GM23338 (cell line): ENCODE measurements around the gene AGAP1. TPM values are rescaled to one million over a fixed set of nuclear protein-coding genes. Genes with fewer than 3 reads are reported as not detected.

Source experiments
- ATAC-seq: fragments of 200-7000 bp; cut with Tn5 transposase; 3 replicates; pipeline ENCODE4 v1.9.1; 2020
- DNase-seq: peaks from one replicate; pipeline ENCODE4 v3.0.0-alpha.2; 2015; ENCODE audit warnings: low spot score
- H2AFZ ChIP-seq: fragments of 200-600 bp; sonication (generic); 2 replicates; pipeline ENCODE4 v1.8.0; 2016; ENCODE audit warnings: antibody characterized with exemption, mild to moderate bottlenecking, moderate library complexity
- H3F3A ChIP-seq: fragments of 200-600 bp; sonication (generic); replicated peaks from 2 replicates; pipeline ENCODE4 v1.8.0; 2017; ENCODE audit warnings: antibody characterized with exemption, mixed run types, low read depth
- H3K27ac ChIP-seq: fragments of 200-600 bp; sonication (generic); 2 replicates; pipeline ENCODE4 v1.6.1; 2016; ENCODE audit warnings: low read depth
- H3K27me3 ChIP-seq: fragments of 200-600 bp; sonication (generic); 2 replicates; pipeline ENCODE4 v1.8.0; 2016; ENCODE audit warnings: mild to moderate bottlenecking, mixed run types, moderate library complexity; ENCODE audit not compliant: insufficient read depth
- H3K36me3 ChIP-seq: fragments of 200-600 bp; sonication (generic); 2 replicates; pipeline ENCODE4 v1.8.0; 2016; ENCODE audit warnings: mild to moderate bottlenecking; ENCODE audit not compliant: insufficient read depth
- H3K4me1 ChIP-seq: fragments of 200-600 bp; sonication (generic); 2 replicates; pipeline ENCODE4 v1.8.0; 2016; ENCODE audit warnings: mild to moderate bottlenecking, moderate library complexity; ENCODE audit not compliant: insufficient read depth
- H3K4me2 ChIP-seq: fragments of 200-600 bp; sonication (generic); 2 replicates; pipeline ENCODE4 v1.7.1; 2017; ENCODE audit warnings: mixed run types
- H3K4me3 ChIP-seq: fragments of 200-600 bp; sonication (generic); 2 replicates; pipeline ENCODE4 v1.6.1; 2016; ENCODE audit warnings: mixed run types
- H3K79me2 ChIP-seq: fragments of 200-600 bp; sonication (generic); replicated peaks from 2 replicates; pipeline ENCODE4 v1.8.0; 2017; ENCODE audit warnings: mild to moderate bottlenecking; ENCODE audit not compliant: insufficient read depth
- H3K9me2 ChIP-seq: fragments of 200-600 bp; sonication (generic); 2 replicates; pipeline ENCODE4 v1.8.0; 2017; ENCODE audit not compliant: insufficient read depth
- H4K20me1 ChIP-seq: fragments of 200-600 bp; sonication (generic); replicated peaks from 2 replicates; pipeline ENCODE4 v1.8.0; 2017; ENCODE audit warnings: mild to moderate bottlenecking; ENCODE audit not compliant: insufficient read depth
- H3K27ac Mint-ChIP-seq: 2 replicates; pipeline ENCODE4 v1.8.0; 2020; ENCODE audit warnings: inconsistent platforms, mild to moderate bottlenecking, moderate library complexity, mixed read lengths
- H3K27me3 Mint-ChIP-seq: 3 replicates; pipeline ENCODE4 v1.8.0; 2022; ENCODE audit warnings: low read depth, mild to moderate bottlenecking, moderate library complexity, mixed read lengths, inconsistent platforms; ENCODE audit not compliant: insufficient read depth, poor library complexity
- H3K36me3 Mint-ChIP-seq: 3 replicates; pipeline ENCODE4 v1.8.0; 2021; ENCODE audit warnings: low read depth, mild to moderate bottlenecking, inconsistent platforms, moderate library complexity, mixed read lengths
- H3K4me1 Mint-ChIP-seq: 3 replicates; pipeline ENCODE4 v1.8.0; 2020; ENCODE audit warnings: mild to moderate bottlenecking, inconsistent platforms, mixed read lengths
- H3K4me3 Mint-ChIP-seq: 3 replicates; pipeline ENCODE4 v1.8.0; 2021; ENCODE audit warnings: moderate library complexity, mild to moderate bottlenecking, inconsistent platforms, mixed read lengths
- H3K9me3 Mint-ChIP-seq: 3 replicates; pipeline ENCODE4 v1.8.0; 2020; ENCODE audit warnings: moderate library complexity, mild to moderate bottlenecking, inconsistent platforms, mixed read lengths
- CREB1 ChIP-seq: fragments of 250-450 bp; sonication (Bioruptor Pico); IDR thresholded peaks from 2 replicates; pipeline ENCODE4 v1.5.0; 2020; ENCODE audit warnings: low read depth, mild to moderate bottlenecking, moderate library complexity
- EZH2 ChIP-seq: fragments of 200-600 bp; sonication (generic); IDR thresholded peaks from one replicate; pipeline ENCODE4 v1.8.0; 2017; ENCODE audit warnings: antibody characterized with exemption, mild to moderate bottlenecking, low read depth; ENCODE audit not compliant: unreplicated experiment
- EZH2phosphoT487 ChIP-seq: fragments of 200-600 bp; sonication (generic); IDR thresholded peaks from one replicate; pipeline ENCODE4 v1.8.1; 2018; ENCODE audit warnings: antibody characterized with exemption; ENCODE audit not compliant: unreplicated experiment
- JUNB ChIP-seq: IDR thresholded peaks from one replicate; pipeline ENCODE4 v1.6.1; 2016; ENCODE audit warnings: antibody characterized with exemption; ENCODE audit not compliant: unreplicated experiment
- NANOG ChIP-seq: IDR thresholded peaks from 2 replicates; pipeline ENCODE4 v1.6.1; 2016; ENCODE audit warnings: antibody characterized with exemption, borderline replicate concordance
- POLR2AphosphoS5 ChIP-seq: IDR thresholded peaks from 2 replicates; pipeline ENCODE4 v1.6.1; 2016; ENCODE audit warnings: antibody characterized with exemption, low read depth
- STAT1 ChIP-seq: IDR thresholded peaks from one replicate; pipeline ENCODE4 v1.6.1; 2016; ENCODE audit warnings: antibody characterized with exemption; ENCODE audit not compliant: unreplicated experiment
- ZNF331 ChIP-seq: fragments of 250-450 bp; sonication (Bioruptor Pico); IDR thresholded peaks from 2 replicates; pipeline ENCODE4 v1.5.0; 2020; ENCODE audit warnings: low read depth, mild to moderate bottlenecking, moderate library complexity
- polyA plus RNA-seq: library from polyadenylated mRNA; unstranded; fragments of >200 nt; fragmentation: Nextera tagmentation; extraction: Ambion mirVana; gene quantifications from 2 replicates; pipeline ENCODE4 v1.2.1, GENCODE V29; 2016
- total RNA-seq: library from RNA; depleted of rRNA; stranded (reverse); fragments of >200 nt; shearing (Covaris generic); gene quantifications from 2 replicates; pipeline ENCODE4 v1.2.3, GENCODE V29; 2014
- TF ChIP-seq, protein P1 (sequence below): fragments of 250-450 bp; sonication (Bioruptor Pico); IDR thresholded peaks from 2 replicates; pipeline ENCODE4 v1.5.0; 2020; ENCODE audit warnings: mild to moderate bottlenecking, moderate library complexity
- TF ChIP-seq, protein P2 (sequence below): IDR thresholded peaks from 2 replicates; pipeline ENCODE4 v1.6.1; 2016; ENCODE audit warnings: antibody characterized with exemption
- TF ChIP-seq, protein P3 (sequence below): IDR thresholded peaks from one replicate; pipeline ENCODE4 v1.6.1; 2018; ENCODE audit warnings: antibody characterized with exemption; ENCODE audit not compliant: unreplicated experiment
- TF ChIP-seq, protein P4 (sequence below), 2 experiments: fragments of 200-600 bp in 1 of 2; sonication (generic) in 1 of 2; conservative IDR thresholded peaks; 2 replicates each; pipeline versions ENCODE4 v1.5.1 to v1.6.1; 2016 to 2017; ENCODE audit warnings: antibody characterized with exemption in 2 of 2, low read depth in 2 of 2, mild to moderate bottlenecking in 2 of 2, moderate library complexity in 1 of 2

AGAP1 gene
- total and polyA plus RNA-seq, 2 experiments from 2014 or later, result 13.3 to 27.9 TPM

DNA sequence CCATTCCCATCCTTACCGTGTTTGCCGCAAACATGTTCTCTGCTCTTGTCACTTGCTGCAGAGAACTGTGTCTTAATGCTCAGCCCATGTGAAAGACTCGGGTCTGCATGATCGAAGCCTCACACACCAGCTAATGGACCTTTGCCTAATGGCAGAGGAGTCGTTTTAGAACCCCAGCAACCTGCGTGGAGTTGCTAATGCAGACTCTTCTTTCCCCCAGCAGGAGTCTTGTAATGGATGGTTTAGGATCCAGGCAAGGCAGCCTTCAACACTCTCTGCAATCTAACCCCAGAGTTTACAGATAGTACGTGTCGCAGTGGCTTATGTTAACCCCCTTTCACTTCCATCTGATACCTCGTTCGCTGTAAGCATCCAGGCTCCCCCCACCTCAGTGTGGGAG is 316.4 kb downstream of the AGAP1 start (continued):
- TF ChIP-seq, protein P1, sequence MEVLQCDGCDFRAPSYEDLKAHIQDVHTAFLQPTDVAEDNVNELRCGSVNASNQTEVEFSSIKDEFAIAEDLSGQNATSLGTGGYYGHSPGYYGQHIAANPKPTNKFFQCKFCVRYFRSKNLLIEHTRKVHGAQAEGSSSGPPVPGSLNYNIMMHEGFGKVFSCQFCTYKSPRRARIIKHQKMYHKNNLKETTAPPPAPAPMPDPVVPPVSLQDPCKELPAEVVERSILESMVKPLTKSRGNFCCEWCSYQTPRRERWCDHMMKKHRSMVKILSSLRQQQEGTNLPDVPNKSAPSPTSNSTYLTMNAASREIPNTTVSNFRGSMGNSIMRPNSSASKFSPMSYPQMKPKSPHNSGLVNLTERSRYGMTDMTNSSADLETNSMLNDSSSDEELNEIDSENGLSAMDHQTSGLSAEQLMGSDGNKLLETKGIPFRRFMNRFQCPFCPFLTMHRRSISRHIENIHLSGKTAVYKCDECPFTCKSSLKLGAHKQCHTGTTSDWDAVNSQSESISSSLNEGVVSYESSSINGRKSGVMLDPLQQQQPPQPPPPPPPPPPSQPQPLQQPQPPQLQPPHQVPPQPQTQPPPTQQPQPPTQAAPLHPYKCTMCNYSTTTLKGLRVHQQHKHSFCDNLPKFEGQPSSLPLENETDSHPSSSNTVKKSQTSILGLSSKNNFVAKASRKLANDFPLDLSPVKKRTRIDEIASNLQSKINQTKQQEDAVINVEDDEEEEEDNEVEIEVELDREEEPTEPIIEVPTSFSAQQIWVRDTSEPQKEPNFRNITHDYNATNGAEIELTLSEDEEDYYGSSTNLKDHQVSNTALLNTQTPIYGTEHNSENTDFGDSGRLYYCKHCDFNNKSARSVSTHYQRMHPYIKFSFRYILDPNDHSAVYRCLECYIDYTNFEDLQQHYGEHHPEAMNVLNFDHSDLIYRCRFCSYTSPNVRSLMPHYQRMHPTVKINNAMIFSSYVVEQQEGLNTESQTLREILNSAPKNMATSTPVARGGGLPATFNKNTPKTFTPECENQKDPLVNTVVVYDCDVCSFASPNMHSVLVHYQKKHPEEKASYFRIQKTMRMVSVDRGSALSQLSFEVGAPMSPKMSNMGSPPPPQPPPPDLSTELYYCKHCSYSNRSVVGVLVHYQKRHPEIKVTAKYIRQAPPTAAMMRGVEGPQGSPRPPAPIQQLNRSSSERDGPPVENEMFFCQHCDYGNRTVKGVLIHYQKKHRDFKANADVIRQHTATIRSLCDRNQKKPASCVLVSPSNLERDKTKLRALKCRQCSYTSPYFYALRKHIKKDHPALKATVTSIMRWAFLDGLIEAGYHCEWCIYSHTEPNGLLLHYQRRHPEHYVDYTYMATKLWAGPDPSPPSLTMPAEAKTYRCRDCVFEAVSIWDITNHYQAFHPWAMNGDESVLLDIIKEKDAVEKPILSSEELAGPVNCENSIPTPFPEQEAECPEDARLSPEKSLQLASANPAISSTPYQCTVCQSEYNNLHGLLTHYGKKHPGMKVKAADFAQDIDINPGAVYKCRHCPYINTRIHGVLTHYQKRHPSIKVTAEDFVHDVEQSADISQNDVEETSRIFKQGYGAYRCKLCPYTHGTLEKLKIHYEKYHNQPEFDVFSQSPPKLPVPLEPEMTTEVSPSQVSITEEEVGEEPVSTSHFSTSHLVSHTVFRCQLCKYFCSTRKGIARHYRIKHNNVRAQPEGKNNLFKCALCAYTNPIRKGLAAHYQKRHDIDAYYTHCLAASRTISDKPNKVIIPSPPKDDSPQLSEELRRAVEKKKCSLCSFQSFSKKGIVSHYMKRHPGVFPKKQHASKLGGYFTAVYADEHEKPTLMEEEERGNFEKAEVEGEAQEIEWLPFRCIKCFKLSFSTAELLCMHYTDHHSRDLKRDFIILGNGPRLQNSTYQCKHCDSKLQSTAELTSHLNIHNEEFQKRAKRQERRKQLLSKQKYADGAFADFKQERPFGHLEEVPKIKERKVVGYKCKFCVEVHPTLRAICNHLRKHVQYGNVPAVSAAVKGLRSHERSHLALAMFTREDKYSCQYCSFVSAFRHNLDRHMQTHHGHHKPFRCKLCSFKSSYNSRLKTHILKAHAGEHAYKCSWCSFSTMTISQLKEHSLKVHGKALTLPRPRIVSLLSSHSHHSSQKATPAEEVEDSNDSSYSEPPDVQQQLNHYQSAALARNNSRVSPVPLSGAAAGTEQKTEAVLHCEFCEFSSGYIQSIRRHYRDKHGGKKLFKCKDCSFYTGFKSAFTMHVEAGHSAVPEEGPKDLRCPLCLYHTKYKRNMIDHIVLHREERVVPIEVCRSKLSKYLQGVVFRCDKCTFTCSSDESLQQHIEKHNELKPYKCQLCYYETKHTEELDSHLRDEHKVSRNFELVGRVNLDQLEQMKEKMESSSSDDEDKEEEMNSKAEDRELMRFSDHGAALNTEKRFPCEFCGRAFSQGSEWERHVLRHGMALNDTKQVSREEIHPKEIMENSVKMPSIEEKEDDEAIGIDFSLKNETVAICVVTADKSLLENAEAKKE (CRISPR knock-in tag), result no peak
- TF ChIP-seq NANOG, result no peak
- TF ChIP-seq, protein P2, sequence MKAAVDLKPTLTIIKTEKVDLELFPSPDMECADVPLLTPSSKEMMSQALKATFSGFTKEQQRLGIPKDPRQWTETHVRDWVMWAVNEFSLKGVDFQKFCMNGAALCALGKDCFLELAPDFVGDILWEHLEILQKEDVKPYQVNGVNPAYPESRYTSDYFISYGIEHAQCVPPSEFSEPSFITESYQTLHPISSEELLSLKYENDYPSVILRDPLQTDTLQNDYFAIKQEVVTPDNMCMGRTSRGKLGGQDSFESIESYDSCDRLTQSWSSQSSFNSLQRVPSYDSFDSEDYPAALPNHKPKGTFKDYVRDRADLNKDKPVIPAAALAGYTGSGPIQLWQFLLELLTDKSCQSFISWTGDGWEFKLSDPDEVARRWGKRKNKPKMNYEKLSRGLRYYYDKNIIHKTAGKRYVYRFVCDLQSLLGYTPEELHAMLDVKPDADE, result no peak

DNA sequence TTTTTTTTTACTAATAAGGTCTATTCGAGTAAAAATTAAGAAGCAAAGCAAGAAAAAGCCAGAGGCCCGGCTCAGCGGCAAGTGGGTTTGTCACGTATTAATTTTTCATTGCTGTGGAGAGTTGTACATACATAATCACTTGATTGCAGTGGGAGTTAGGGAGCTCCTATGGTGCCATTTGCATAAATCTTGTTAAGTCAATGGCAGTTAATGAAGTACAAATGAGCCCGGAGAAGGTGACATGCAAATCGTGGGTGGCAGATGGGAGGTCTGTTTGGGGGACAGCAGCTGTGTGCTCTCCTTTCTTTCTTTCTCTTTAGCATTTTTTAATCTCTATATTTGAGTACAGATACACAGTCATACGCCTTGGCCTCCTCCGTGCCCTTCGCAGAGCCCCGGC is 317.0 kb downstream of the AGAP1 start:
- no peaks in the 10 kb centered on the region; the same call in 1 of the 2 replicates for H3K36me3 ChIP-seq
- H4K20me1 ChIP-seq, result peaks cover 6% of the 10 kb centered on the region; the same call in 1 of the 2 replicates
- no peaks in the 10 kb centered on the region for H3K79me2 ChIP-seq
- no peaks in the 10 kb centered on the region for H3K27me3 ChIP-seq
- peaks cover 30% of the 10 kb centered on the region for H3K4me1 ChIP-seq
- DNase-seq (no peak), ATAC-seq (no peak)
- Mint-ChIP-seq H3K27ac (peak overlapping the region; percentile 63), H3K4me1 (peaks cover 49% of the 10 kb centered on the region), H3K4me3 (no peak overlapping the region), H3K27me3 (no peaks in the 10 kb centered on the region), H3K9me3 (no peaks in the 10 kb centered on the region), H3K36me3 (peaks cover 20% of the 10 kb centered on the region)
- no peak overlapping the region for H3K27ac ChIP-seq
- no peaks in the 10 kb centered on the region for H3F3A ChIP-seq
- no peak overlapping the region for H2AFZ ChIP-seq
- H3K4me3 ChIP-seq, result no peak overlapping the region
- H3K9me2 ChIP-seq, result no peaks in the 10 kb centered on the region
- no peak overlapping the region for H3K4me2 ChIP-seq
- no peak for TF ChIP-seq ZNF331 (CRISPR knock-in tag)
- no peak for TF ChIP-seq EZH2
- no peak for TF ChIP-seq JUNB
- TF ChIP-seq, protein P2, result no peak
- TF ChIP-seq POLR2AphosphoS5, result no peak
- no peak for TF ChIP-seq STAT1
- no peak for TF ChIP-seq EZH2phosphoT487
- no peak for TF ChIP-seq CREB1 (CRISPR knock-in tag)
- TF ChIP-seq, protein P3, sequence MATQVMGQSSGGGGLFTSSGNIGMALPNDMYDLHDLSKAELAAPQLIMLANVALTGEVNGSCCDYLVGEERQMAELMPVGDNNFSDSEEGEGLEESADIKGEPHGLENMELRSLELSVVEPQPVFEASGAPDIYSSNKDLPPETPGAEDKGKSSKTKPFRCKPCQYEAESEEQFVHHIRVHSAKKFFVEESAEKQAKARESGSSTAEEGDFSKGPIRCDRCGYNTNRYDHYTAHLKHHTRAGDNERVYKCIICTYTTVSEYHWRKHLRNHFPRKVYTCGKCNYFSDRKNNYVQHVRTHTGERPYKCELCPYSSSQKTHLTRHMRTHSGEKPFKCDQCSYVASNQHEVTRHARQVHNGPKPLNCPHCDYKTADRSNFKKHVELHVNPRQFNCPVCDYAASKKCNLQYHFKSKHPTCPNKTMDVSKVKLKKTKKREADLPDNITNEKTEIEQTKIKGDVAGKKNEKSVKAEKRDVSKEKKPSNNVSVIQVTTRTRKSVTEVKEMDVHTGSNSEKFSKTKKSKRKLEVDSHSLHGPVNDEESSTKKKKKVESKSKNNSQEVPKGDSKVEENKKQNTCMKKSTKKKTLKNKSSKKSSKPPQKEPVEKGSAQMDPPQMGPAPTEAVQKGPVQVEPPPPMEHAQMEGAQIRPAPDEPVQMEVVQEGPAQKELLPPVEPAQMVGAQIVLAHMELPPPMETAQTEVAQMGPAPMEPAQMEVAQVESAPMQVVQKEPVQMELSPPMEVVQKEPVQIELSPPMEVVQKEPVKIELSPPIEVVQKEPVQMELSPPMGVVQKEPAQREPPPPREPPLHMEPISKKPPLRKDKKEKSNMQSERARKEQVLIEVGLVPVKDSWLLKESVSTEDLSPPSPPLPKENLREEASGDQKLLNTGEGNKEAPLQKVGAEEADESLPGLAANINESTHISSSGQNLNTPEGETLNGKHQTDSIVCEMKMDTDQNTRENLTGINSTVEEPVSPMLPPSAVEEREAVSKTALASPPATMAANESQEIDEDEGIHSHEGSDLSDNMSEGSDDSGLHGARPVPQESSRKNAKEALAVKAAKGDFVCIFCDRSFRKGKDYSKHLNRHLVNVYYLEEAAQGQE, result no peak
- TF ChIP-seq, protein P4, sequence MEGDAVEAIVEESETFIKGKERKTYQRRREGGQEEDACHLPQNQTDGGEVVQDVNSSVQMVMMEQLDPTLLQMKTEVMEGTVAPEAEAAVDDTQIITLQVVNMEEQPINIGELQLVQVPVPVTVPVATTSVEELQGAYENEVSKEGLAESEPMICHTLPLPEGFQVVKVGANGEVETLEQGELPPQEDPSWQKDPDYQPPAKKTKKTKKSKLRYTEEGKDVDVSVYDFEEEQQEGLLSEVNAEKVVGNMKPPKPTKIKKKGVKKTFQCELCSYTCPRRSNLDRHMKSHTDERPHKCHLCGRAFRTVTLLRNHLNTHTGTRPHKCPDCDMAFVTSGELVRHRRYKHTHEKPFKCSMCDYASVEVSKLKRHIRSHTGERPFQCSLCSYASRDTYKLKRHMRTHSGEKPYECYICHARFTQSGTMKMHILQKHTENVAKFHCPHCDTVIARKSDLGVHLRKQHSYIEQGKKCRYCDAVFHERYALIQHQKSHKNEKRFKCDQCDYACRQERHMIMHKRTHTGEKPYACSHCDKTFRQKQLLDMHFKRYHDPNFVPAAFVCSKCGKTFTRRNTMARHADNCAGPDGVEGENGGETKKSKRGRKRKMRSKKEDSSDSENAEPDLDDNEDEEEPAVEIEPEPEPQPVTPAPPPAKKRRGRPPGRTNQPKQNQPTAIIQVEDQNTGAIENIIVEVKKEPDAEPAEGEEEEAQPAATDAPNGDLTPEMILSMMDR (conservative IDR thresholded peaks at IDR 0.05; ENCODE audit: low read depth in 2 of 2), result no peak
